PFSK-1 (cell line): ENCODE measurements around the gene CUTA.
A peak's percentile ranks its signal among the peaks of the same experiment; 100 is the strongest.

Experiments
- FOXP2 ChIP-seq: optimal IDR thresholded peaks from 2 replicates; pipeline ENCODE3; 2011; ENCODE audit warnings: borderline replicate concordance, control low read depth, inconsistent platforms; ENCODE audit not compliant: insufficient read depth; ENCODE audit errors: extremely low read length, extremely low read depth
- POLR2AphosphoS5 ChIP-seq: IDR thresholded peaks from 2 replicates; pipeline ENCODE4 v1.6.1; 2012; ENCODE audit warnings: low read depth, mild to moderate bottlenecking, control low read depth, low read length, moderate library complexity
- SIN3A ChIP-seq: IDR thresholded peaks from 2 replicates; pipeline ENCODE4 v1.6.1; 2012; ENCODE audit warnings: mild to moderate bottlenecking, low read length, moderate library complexity, borderline replicate concordance; ENCODE audit not compliant: insufficient read depth
- TAF1 ChIP-seq: IDR thresholded peaks from 2 replicates; pipeline ENCODE4 v1.6.1; 2012; ENCODE audit warnings: low read length, control low read depth, borderline replicate concordance; ENCODE audit not compliant: insufficient read depth
- TF ChIP-seq, protein P1 (sequence below), 2 experiments: IDR thresholded peaks; 2 replicates each; pipeline versions ENCODE4 v1.6.1 to v1.8.0; 2011 to 2012; ENCODE audit warnings: low read depth in 2 of 2, low read length in 2 of 2, control low read depth in 1 of 2, inconsistent platforms in 1 of 2, mild to moderate bottlenecking in 1 of 2, moderate library complexity in 1 of 2; ENCODE audit not compliant: insufficient read depth in 1 of 2

CUTA gene

GRCh38 chr6:33392979-33393378, 24.9 kb downstream of the CUTA start:
- TF ChIP-seq, protein P1, sequence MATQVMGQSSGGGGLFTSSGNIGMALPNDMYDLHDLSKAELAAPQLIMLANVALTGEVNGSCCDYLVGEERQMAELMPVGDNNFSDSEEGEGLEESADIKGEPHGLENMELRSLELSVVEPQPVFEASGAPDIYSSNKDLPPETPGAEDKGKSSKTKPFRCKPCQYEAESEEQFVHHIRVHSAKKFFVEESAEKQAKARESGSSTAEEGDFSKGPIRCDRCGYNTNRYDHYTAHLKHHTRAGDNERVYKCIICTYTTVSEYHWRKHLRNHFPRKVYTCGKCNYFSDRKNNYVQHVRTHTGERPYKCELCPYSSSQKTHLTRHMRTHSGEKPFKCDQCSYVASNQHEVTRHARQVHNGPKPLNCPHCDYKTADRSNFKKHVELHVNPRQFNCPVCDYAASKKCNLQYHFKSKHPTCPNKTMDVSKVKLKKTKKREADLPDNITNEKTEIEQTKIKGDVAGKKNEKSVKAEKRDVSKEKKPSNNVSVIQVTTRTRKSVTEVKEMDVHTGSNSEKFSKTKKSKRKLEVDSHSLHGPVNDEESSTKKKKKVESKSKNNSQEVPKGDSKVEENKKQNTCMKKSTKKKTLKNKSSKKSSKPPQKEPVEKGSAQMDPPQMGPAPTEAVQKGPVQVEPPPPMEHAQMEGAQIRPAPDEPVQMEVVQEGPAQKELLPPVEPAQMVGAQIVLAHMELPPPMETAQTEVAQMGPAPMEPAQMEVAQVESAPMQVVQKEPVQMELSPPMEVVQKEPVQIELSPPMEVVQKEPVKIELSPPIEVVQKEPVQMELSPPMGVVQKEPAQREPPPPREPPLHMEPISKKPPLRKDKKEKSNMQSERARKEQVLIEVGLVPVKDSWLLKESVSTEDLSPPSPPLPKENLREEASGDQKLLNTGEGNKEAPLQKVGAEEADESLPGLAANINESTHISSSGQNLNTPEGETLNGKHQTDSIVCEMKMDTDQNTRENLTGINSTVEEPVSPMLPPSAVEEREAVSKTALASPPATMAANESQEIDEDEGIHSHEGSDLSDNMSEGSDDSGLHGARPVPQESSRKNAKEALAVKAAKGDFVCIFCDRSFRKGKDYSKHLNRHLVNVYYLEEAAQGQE (IDR thresholded peaks at IDR 0.05; ENCODE audit: insufficient read depth in 1 of 2, low read depth in 2 of 2, low read length in 2 of 2): no peak
- TF ChIP-seq TAF1: no peak
- 0 out of 2 replicates have a peak, but pooled peaks have one; percentile 24 for TF ChIP-seq POLR2AphosphoS5
- 0 out of 2 replicates have a peak, but pooled peaks have one; percentile 35 for TF ChIP-seq SIN3A

DNA sequence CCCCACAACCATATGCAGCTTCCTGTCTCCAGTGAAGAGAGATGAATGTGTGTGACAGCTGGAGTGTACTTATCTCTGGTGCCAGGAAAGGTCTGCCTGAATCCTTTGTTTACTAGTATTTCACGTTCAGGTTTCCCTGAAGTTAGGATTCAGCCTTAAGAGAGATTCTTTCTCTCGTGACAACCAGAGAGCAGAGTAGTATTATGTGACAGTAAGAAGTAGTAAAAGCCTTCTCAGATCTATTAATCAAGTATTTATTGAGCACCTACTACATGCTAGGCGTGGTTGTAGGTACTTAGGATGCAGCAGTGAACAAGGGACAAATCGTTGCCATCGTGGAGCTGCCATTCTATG, 25.3 kb downstream of the CUTA start:
- TF ChIP-seq TAF1: no peak
- no peak for TF ChIP-seq FOXP2
- TF ChIP-seq SIN3A: no peak
- TF ChIP-seq, protein P1 (IDR thresholded peaks at IDR 0.05; ENCODE audit: insufficient read depth in 1 of 2, low read depth in 2 of 2, low read length in 2 of 2): no peak
- no peak for TF ChIP-seq POLR2AphosphoS5

DNA sequence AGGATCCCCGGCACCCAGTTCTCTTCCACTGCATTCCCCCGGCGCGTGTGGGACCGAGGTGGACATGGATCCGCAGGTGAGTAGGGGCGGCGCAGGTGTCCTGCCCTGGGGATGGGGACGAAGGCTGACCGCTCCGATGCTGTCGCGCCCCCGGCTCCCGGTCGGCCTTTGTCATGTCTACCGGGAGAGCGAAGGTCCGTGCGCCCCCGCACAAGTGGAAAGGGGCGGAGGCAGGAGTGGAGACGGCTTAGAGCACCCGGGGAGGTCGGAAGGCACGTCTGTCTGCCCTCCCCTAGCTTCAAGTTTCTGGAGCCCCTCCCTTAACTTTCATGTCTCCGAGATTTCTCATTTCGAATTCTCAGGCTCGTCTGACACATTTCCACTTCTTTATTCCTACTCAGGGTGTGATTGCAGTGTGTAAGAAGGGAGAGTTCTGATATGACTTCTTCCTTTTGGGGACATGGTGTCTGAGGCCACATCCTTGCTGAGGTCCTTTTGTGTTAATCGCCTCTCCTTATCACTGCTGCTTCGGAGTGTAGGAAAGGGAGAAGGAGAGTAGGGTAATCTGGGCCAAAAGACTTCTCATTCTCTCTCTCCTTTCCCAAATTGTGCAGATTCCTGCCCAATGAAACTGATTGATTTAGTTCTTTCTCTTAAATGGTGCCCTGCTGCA, 25.8 kb downstream of the CUTA start:
- TF ChIP-seq, protein P1 (IDR thresholded peaks at IDR 0.05; ENCODE audit: insufficient read depth in 1 of 2, low read depth in 2 of 2, low read length in 2 of 2): no peak
- TF ChIP-seq SIN3A (no peak), FOXP2 (no peak), POLR2AphosphoS5 (no peak; the same call in 1 of the 2 replicates), TAF1 (no peak)

- TF ChIP-seq, protein P1 (IDR thresholded peaks at IDR 0.05; ENCODE audit: insufficient read depth in 1 of 2, low read depth in 2 of 2, low read length in 2 of 2): 0 out of 4 replicates have a peak, but pooled peaks of 1 of the 2 experiments have one; percentile 12
- TF ChIP-seq POLR2AphosphoS5 (no peak; the same call in 1 of the 2 replicates), SIN3A (peak; percentile 90; the same call in 1 of the 2 replicates), TAF1 (0 out of 2 replicates have a peak, but pooled peaks have one; percentile 34), FOXP2 (peak; percentile 94)
These were observed 26.5 kb downstream of the CUTA start, which contains the start of gene KIFC1 for GRCh38 chr6:33391278-33391921. Gene KIFC1, plus strand, starts transcription at chr6:33391823. Its CDS starts 163 bp downstream, at chr6:33391986.
